HEK293T (cell line): ENCODE measurements around the gene DYRK3.

ENCODE experiments used
- CTCF ChIA-PET: fragments of 350-600 bp; formaldehyde crosslinking; extraction: SDS; loops from one replicate; lab custom pipeline; 2021; ENCODE audit warnings: antibody characterized with exemption, inconsistent platforms; lab: Yijun Ruan, JAX
- POLR2A ChIA-PET: fragments of 350-600 bp; formaldehyde crosslinking; extraction: SDS; loops from one replicate; lab custom pipeline; 2020; ENCODE audit warnings: antibody characterized with exemption, inconsistent platforms; lab: Yijun Ruan, JAX
- DNase-seq: peaks from one replicate; pipeline ENCODE4 v3.0.0; 2012; ENCODE audit warnings: mixed read lengths; ENCODE audit errors: extremely low spot score
- ARNT ChIP-seq: fragments of 450-650 bp; IDR thresholded peaks from 2 replicates; pipeline ENCODE4 v1.6.1; 2017; ENCODE audit warnings: mild to moderate bottlenecking
- BHLHE40 ChIP-seq: fragments of 450-650 bp; IDR thresholded peaks from 2 replicates; pipeline ENCODE4 v1.6.1; 2016; ENCODE audit warnings: mild to moderate bottlenecking, moderate library complexity, borderline replicate concordance
- CTBP1 ChIP-seq: fragments of 450-650 bp; IDR thresholded peaks from 2 replicates; pipeline ENCODE4 v1.6.1; 2016; ENCODE audit warnings: borderline replicate concordance
- ELF4 ChIP-seq: fragments of 450-650 bp; IDR thresholded peaks from 2 replicates; pipeline ENCODE4 v1.6.1; 2017; ENCODE audit warnings: antibody characterized with exemption
- FOXA1 ChIP-seq: fragments of 450-650 bp; IDR thresholded peaks from 2 replicates; pipeline ENCODE4 v1.6.1; 2016; ENCODE audit warnings: mild to moderate bottlenecking
- FOXK2 ChIP-seq: fragments of 450-650 bp; IDR thresholded peaks from 2 replicates; pipeline ENCODE4 v1.6.1; 2016; ENCODE audit warnings: mild to moderate bottlenecking
- FOXM1 ChIP-seq: fragments of 450-650 bp; IDR thresholded peaks from 2 replicates; pipeline ENCODE4 v1.6.1; 2017; ENCODE audit warnings: mild to moderate bottlenecking, borderline replicate concordance
- HDGF ChIP-seq: fragments of 450-650 bp; IDR thresholded peaks from 2 replicates; pipeline ENCODE4 v1.6.1; 2017; ENCODE audit warnings: antibody characterized with exemption, borderline replicate concordance
- L3MBTL2 ChIP-seq: fragments of 450-650 bp; conservative IDR thresholded peaks from 2 replicates; pipeline ENCODE4 v1.6.1; 2016; ENCODE audit warnings: mild to moderate bottlenecking
- LEF1 ChIP-seq: fragments of 450-650 bp; IDR thresholded peaks from 2 replicates; pipeline ENCODE4 v1.6.1; 2017; ENCODE audit warnings: mild to moderate bottlenecking, borderline replicate concordance
- NFRKB ChIP-seq: fragments of 450-650 bp; IDR thresholded peaks from 2 replicates; pipeline ENCODE4 v1.6.1; 2016; ENCODE audit warnings: mild to moderate bottlenecking, moderate library complexity
- PKNOX1 ChIP-seq: fragments of 450-650 bp; IDR thresholded peaks from 2 replicates; pipeline ENCODE4 v1.6.1; 2016
- SP1 ChIP-seq: fragments of 450-650 bp; IDR thresholded peaks from 2 replicates; pipeline ENCODE4 v1.6.1; 2017
- SUZ12 ChIP-seq: fragments of 450-650 bp; IDR thresholded peaks from 2 replicates; pipeline ENCODE4 v1.6.1; 2016; ENCODE audit warnings: mild to moderate bottlenecking
- TARDBP ChIP-seq: fragments of 450-650 bp; IDR thresholded peaks from 2 replicates; pipeline ENCODE4 v1.6.1; 2016
- ZNF384 ChIP-seq: fragments of 450-650 bp; IDR thresholded peaks from 2 replicates; pipeline ENCODE4 v1.6.1; 2016

Gene DYRK3

GRCh38 chr1:206696812-206697585, 61.7 kb downstream of the DYRK3 start:
- DNase-seq = no peak
- POLR2A ChIA-PET = no interaction called here
- no peak for TF ChIP-seq SUZ12
- no peak for TF ChIP-seq NFRKB
- no peak for TF ChIP-seq L3MBTL2
- TF ChIP-seq LEF1 = no peak
- TF ChIP-seq ZNF384 = no peak
- TF ChIP-seq ARNT = no peak
- no peak for TF ChIP-seq HDGF
- no peak for TF ChIP-seq FOXA1
- no peak for TF ChIP-seq BHLHE40
- TF ChIP-seq FOXK2 = no peak
- TF ChIP-seq CTBP1 = no peak
- no peak for TF ChIP-seq TARDBP
- no peak for TF ChIP-seq ELF4
- TF ChIP-seq PKNOX1 = no peak
- no peak for TF ChIP-seq FOXM1
- TF ChIP-seq SP1 = no peak
- CTCF ChIA-PET = interaction anchor here (0.9 kb wide), 1 partner anchor 63 kb away, joined by 3 read pairs; no protein-coding TSS in a partner anchor

- POLR2A ChIA-PET = no interaction called here
- TF ChIP-seq PKNOX1 (no peak), ARNT (no peak), FOXK2 (no peak), LEF1 (no peak), SUZ12 (no peak), FOXA1 (no peak), ELF4 (no peak), BHLHE40 (no peak), CTBP1 (no peak), SP1 (no peak), TARDBP (no peak), FOXM1 (no peak), NFRKB (no peak)
- CTCF ChIA-PET = no interaction called here
- DNase-seq = no peak
Measured at GRCh38 chr1:206698011-206698410, 62.7 kb downstream of the DYRK3 start.
